Measurements from ENCODE around the gene RPL7L1.
"Not testable (repeated sequence)": the region's sequence is repeated elsewhere in the genome, so short reads cannot be mapped to it uniquely, and the experiment has no call there.

Gene RPL7L1

GRCh38 chr6:42889815-42890214 is 10.4 kb downstream of the RPL7L1 start:
- TF ChIP-seq CTCF (IDR thresholded peaks at IDR 0.05; ENCODE audit: low read depth, low read length), result no peak
- no peak for DNase-seq
- peaks cover 21% of the 10 kb centered on the region for H3K36me3 ChIP-seq
- H3K27me3 ChIP-seq, result no peaks in the 10 kb centered on the region
- no peaks in the 10 kb centered on the region for H3K9me3 ChIP-seq
- H3K4me3 ChIP-seq (ENCODE audit: low read depth, low read length), result peak overlapping the region; percentile 86
- H3K4me1 ChIP-seq, result no peaks in the 10 kb centered on the region

GRCh38 chr6:42890311-42891198 is 11.1 kb downstream of the RPL7L1 start:
- no peaks in the 10 kb centered on the region for H3K4me1 ChIP-seq
- H3K4me3 ChIP-seq (ENCODE audit: low read depth, low read length), result peak overlapping the region; percentile 86
- H3K27me3 ChIP-seq, result no peaks in the 10 kb centered on the region
- no peak for TF ChIP-seq CTCF (IDR thresholded peaks at IDR 0.05; ENCODE audit: low read depth, low read length)
- peaks cover 13% of the 10 kb centered on the region for H3K36me3 ChIP-seq
- peak; percentile 97 for DNase-seq
- no peaks in the 10 kb centered on the region for H3K9me3 ChIP-seq

- DNase-seq, result no peak
- peak overlapping the region; percentile 86 for H3K4me3 ChIP-seq (ENCODE audit: low read depth, low read length)
- peaks cover 2% of the 10 kb centered on the region; the same call in 1 of the 2 replicates for H3K4me1 ChIP-seq
- TF ChIP-seq CTCF (IDR thresholded peaks at IDR 0.05; ENCODE audit: low read depth, low read length), result no peak
- no peaks in the 10 kb centered on the region for H3K9me3 ChIP-seq
- peaks cover 7% of the 10 kb centered on the region for H3K36me3 ChIP-seq
- no peaks in the 10 kb centered on the region for H3K27me3 ChIP-seq
Observed at GRCh38 chr6:42891199-42891722, 11.8 kb downstream of the RPL7L1 start.

- H3K36me3 ChIP-seq; H3K4me1 ChIP-seq; H3K4me3 ChIP-seq (ENCODE audit: low read depth, low read length); DNase-seq; H3K27me3 ChIP-seq; H3K9me3 ChIP-seq: not testable (repeated sequence)
Observed at GRCh38 chr6:42894041-42894828, 14.8 kb downstream of the RPL7L1 start.

- no peak overlapping the region for H3K4me3 ChIP-seq (ENCODE audit: low read depth, low read length)
- no peaks in the 10 kb centered on the region for H3K36me3 ChIP-seq
- TF ChIP-seq CTCF (IDR thresholded peaks at IDR 0.05; ENCODE audit: low read depth, low read length), result no peak
- H3K9me3 ChIP-seq, result no peaks in the 10 kb centered on the region
- H3K27me3 ChIP-seq, result no peaks in the 10 kb centered on the region
- peaks cover 10% of the 10 kb centered on the region for H3K4me1 ChIP-seq
- no peak for DNase-seq
Observed at GRCh38 chr6:42896178-42896719, 16.8 kb downstream of the RPL7L1 start.

GRCh38 chr6:42898891-42899361 is 19.5 kb downstream of the RPL7L1 start:
- TF ChIP-seq CTCF (IDR thresholded peaks at IDR 0.05; ENCODE audit: low read depth, low read length), result peak; percentile 67
- peak; percentile 76 for DNase-seq
- Histone ChIP-seq H3K4me3 (ENCODE audit: low read depth, low read length) (peak overlapping the region; percentile 42), H3K36me3 (no peaks in the 10 kb centered on the region), H3K27me3 (no peaks in the 10 kb centered on the region), H3K9me3 (no peaks in the 10 kb centered on the region), H3K4me1 (peaks cover 20% of the 10 kb centered on the region)
